Measurements from ENCODE around the gene UFSP1. TPM values are rescaled to one million over a fixed set of nuclear protein-coding genes. Genes with fewer than 3 reads are reported as not detected.
"Not testable (repeated sequence)": the region's sequence is repeated elsewhere in the genome, so short reads cannot be mapped to it uniquely, and the experiment has no call there.

Gene UFSP1
- total RNA-seq, 1 donor from 2014 or later = 0.58 TPM

GRCh38 chr7:100914879-100915447 lies 25.4 kb upstream of the UFSP1 start:
- DNase-seq (ENCODE audit: low read depth) = peak; percentile 43
- TF ChIP-seq, protein P1, sequence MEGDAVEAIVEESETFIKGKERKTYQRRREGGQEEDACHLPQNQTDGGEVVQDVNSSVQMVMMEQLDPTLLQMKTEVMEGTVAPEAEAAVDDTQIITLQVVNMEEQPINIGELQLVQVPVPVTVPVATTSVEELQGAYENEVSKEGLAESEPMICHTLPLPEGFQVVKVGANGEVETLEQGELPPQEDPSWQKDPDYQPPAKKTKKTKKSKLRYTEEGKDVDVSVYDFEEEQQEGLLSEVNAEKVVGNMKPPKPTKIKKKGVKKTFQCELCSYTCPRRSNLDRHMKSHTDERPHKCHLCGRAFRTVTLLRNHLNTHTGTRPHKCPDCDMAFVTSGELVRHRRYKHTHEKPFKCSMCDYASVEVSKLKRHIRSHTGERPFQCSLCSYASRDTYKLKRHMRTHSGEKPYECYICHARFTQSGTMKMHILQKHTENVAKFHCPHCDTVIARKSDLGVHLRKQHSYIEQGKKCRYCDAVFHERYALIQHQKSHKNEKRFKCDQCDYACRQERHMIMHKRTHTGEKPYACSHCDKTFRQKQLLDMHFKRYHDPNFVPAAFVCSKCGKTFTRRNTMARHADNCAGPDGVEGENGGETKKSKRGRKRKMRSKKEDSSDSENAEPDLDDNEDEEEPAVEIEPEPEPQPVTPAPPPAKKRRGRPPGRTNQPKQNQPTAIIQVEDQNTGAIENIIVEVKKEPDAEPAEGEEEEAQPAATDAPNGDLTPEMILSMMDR (conservative IDR thresholded peaks at IDR 0.05; ENCODE audit: low read depth, low read length) = no peak

DNA sequence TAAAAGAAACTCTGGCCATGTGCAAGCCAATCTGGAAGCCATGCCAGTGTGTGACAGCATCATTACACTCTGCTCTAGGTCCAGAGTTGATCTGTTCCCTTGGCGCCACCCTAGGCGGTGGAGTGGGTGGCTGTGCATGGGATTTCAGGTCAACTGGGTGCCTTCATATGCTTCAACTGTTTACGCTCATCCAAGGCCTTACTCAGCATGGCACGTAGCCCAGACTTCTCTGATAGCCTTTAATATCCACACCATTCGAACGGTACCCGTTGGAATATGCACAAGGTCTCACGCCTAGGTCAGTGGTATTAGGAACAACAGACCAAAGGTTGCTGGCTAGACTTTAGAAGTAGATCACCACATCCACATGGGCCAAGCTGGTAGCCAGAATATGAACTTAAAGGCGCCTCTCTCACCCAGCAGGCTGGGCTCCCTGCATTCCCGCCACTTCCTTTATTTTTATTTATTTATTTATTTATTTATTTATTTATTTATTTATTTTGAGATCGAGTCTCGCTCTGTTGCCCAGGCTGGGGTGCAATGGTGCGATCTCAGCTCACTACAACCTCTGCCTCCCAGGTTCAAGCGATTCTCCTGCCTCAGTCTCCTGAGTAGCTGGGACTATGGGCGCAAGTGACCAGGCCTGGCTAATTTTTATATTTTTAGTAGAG lies 24.8 kb upstream of the UFSP1 start:
- TF ChIP-seq, protein P1 (conservative IDR thresholded peaks at IDR 0.05; ENCODE audit: low read depth, low read length) = no peak
- no peak overlapping the region for H3K4me3 ChIP-seq (ENCODE audit: low read depth, low read length)
- no peak for DNase-seq (ENCODE audit: low read depth)

More at GRCh38 chr7:100914879-100915447, 25.4 kb upstream of the UFSP1 start:
- no peak overlapping the region for H3K4me3 ChIP-seq (ENCODE audit: low read depth, low read length)

GRCh38 chr7:100911484-100911883 lies 22.0 kb upstream of the UFSP1 start:
- TF ChIP-seq, protein P1 (conservative IDR thresholded peaks at IDR 0.05; ENCODE audit: low read depth, low read length) = no peak
- no peak overlapping the region for H3K4me3 ChIP-seq (ENCODE audit: low read depth, low read length)
- no peak for DNase-seq (ENCODE audit: low read depth)

- DNase-seq (ENCODE audit: low read depth); H3K4me3 ChIP-seq (ENCODE audit: low read depth, low read length): not testable (repeated sequence)
Measured at GRCh38 chr7:100910443-100910842, 20.9 kb upstream of the UFSP1 start.

DNA sequence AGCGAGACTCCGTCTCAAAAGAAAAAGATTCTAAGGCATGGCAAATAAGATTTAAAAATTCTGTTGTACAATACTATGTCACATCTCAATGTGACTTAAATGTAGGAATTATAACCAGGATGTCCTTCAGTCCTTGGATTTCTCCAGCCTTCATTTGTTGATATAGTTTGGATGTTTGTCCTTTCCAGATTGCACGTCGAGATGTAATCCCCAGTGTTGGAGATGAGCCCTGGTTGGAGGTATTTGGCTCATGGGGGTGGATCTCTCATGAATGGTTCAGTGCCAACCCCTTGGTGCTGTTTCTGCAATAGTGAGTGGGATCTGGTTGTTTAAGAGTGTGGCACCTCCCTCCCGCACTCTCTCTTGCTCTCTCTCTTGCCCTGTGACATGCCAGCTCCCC lies 19.0 kb upstream of the UFSP1 start:
- TF ChIP-seq, protein P1 (conservative IDR thresholded peaks at IDR 0.05; ENCODE audit: low read depth, low read length) = no peak
- DNase-seq (ENCODE audit: low read depth) = no peak
- no peak overlapping the region for H3K4me3 ChIP-seq (ENCODE audit: low read depth, low read length)

GRCh38 chr7:100902638-100903037 lies 13.1 kb upstream of the UFSP1 start:
- no peak overlapping the region for H3K4me3 ChIP-seq (ENCODE audit: low read depth, low read length)
- TF ChIP-seq, protein P1 (conservative IDR thresholded peaks at IDR 0.05; ENCODE audit: low read depth, low read length) = no peak
- DNase-seq (ENCODE audit: low read depth) = no peak

DNA sequence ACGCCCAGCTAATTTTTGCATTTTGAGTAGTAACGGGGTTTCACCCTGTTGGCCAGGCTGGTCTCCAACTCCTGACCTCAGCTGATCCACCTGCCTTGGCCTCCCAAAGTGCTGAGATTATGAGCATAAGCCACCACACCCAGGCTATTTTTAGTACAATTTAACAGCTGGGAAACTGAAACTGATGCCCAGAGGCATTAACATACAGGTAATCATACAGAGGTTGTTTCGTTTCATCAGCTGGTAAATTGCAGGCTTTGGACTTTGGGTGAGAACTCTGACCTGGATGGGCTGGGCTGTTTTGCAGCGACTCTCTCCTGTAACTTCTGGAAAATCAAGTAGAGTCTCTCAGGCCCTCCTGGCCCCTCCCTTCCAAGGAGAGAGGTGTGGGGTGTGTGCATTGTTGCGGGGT lies 12.4 kb upstream of the UFSP1 start:
- TF ChIP-seq, protein P1 (conservative IDR thresholded peaks at IDR 0.05; ENCODE audit: low read depth, low read length) = no peak
- no peak for DNase-seq (ENCODE audit: low read depth)
- no peak overlapping the region for H3K4me3 ChIP-seq (ENCODE audit: low read depth, low read length)

Measured in epithelial cell of proximal tubule (primary cell).